ENCODE results near the gene SPAG5.

DNA sequence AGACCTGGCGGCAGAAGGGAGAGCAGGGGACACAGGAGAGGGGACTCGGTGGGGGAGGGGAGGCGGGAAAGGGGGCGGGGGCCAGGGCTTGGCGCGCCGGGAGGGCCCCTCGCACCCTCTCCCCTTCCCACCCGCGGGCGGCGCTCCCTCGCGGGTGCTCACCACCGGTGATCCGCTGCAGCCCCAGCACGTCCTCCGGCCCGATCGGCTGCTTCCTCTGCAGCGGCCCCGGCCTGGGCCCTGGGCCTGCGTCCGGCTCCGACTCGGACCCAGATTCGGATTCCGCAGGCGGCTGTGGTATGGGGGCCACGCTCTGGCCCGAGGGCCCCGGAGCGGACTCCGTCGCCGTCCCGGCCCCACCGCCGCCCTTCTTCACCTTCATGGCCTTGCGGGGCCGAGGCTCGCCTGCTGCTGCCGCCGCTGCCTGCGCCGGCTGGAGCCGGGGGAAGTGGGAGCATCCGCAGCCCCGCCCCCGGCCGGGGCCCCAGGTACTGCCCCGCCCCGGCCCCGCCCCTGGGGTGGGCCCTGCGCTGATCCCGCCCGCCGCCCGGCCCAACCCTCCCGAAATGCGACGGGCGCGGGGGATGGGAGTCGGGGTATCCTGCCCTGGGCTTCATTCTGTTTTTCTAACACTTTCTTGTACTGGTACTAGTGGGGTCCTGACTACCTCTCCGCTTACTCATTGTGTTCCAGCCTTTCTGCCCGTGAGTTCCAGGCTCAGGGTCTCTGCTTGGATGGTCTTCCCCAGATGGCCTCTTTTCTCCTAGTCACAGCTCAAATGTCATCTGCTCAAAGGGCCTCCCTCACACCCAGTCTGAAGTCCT lies 46.4 kb downstream of the SPAG5 start, which contains the start of gene UNC119:
- no peak for TF ChIP-seq HDGF (IDR thresholded peaks at IDR 0.05; ENCODE audit: borderline replicate concordance)
- no peak for TF ChIP-seq PKNOX1 (IDR thresholded peaks at IDR 0.05)
- no peak for TF ChIP-seq CTBP1 (IDR thresholded peaks at IDR 0.05; ENCODE audit: borderline replicate concordance)
- no peak for TF ChIP-seq LEF1 (IDR thresholded peaks at IDR 0.05; ENCODE audit: borderline replicate concordance)
- no peak for TF ChIP-seq FOXA1 (IDR thresholded peaks at IDR 0.05)
- no peak for TF ChIP-seq NFRKB (IDR thresholded peaks at IDR 0.05)
- TF ChIP-seq SP1 (IDR thresholded peaks at IDR 0.05), result no peak
- TF ChIP-seq BHLHE40 (IDR thresholded peaks at IDR 0.05; ENCODE audit: borderline replicate concordance), result no peak
- no peak for TF ChIP-seq SUZ12 (IDR thresholded peaks at IDR 0.05)

All from HEK293T (cell line).